IMR-90 (cell line): ENCODE measurements around the gene LGALS16. TPM values are rescaled to one million over a fixed set of nuclear protein-coding genes. Genes with fewer than 3 reads are reported as not detected.

ENCODE experiments used
- ATAC-seq: fragments of 200-7000 bp; cut with Tn5 transposase; 2 replicates; pipeline ENCODE4 v1.9.1; 2020; ENCODE audit warnings: low read depth, mild to moderate bottlenecking, moderate library complexity
- BruUV-seq: library from RNA; stranded (reverse); fragments of 400-500 nt; replicated peaks from 2 replicates; lab custom pipeline; 2021; lab: Mats Ljungman, UMichigan
- CTCF ChIA-PET: fragments of 300-600 bp; formaldehyde crosslinking; extraction: SDS; loops from one replicate; lab custom pipeline; 2021; ENCODE audit warnings: antibody characterized with exemption; lab: Yijun Ruan, JAX
- POLR2A ChIA-PET: fragments of 300-600 bp; sonication (Branson Sonifier 250); formaldehyde crosslinking; loops from one replicate; lab custom pipeline; 2022; ENCODE audit warnings: antibody characterized with exemption; ENCODE audit not compliant: unreplicated experiment; lab: Charles Lee
- DNase-seq: peaks from one replicate; pipeline ENCODE4 v3.0.0; 2013
- H2AFZ ChIP-seq: replicated peaks from 2 replicates; pipeline ENCODE3; 2013; ENCODE audit warnings: low read length, mild to moderate bottlenecking; ENCODE audit not compliant: poor library complexity
- H2AK5ac ChIP-seq: 2 replicates; pipeline ENCODE4 v1.6.1; 2013; ENCODE audit warnings: low read depth, low read length, inconsistent platforms
- H2AK9ac ChIP-seq: replicated peaks from 2 replicates; pipeline ENCODE3; 2013; ENCODE audit warnings: mild to moderate bottlenecking, low read depth, low read length, moderate library complexity; ENCODE audit not compliant: poor library complexity
- H2BK120ac ChIP-seq: 2 replicates; pipeline ENCODE4 v1.6.1; 2013; ENCODE audit warnings: low read depth, low read length, inconsistent platforms
- H2BK15ac ChIP-seq: 3 replicates; pipeline ENCODE4 v1.6.1; 2013; ENCODE audit warnings: low read depth, low read length, inconsistent platforms
- H2BK20ac ChIP-seq: 2 replicates; pipeline ENCODE4 v1.6.1; 2013; ENCODE audit warnings: low read depth, mild to moderate bottlenecking, inconsistent platforms, low read length, moderate library complexity
- H2BK5ac ChIP-seq: 2 replicates; pipeline ENCODE4 v1.6.1; 2013; ENCODE audit warnings: mild to moderate bottlenecking, low read depth, low read length, inconsistent platforms; ENCODE audit not compliant: poor library complexity, severe bottlenecking
- H3K14ac ChIP-seq: replicated peaks from 2 replicates; pipeline ENCODE4 v1.6.1; 2013; ENCODE audit warnings: low read depth, low read length, inconsistent platforms
- H3K18ac ChIP-seq: 2 replicates; pipeline ENCODE4 v1.6.1; 2013; ENCODE audit warnings: low read depth, low read length, control low read depth
- H3K23ac ChIP-seq: 2 replicates; pipeline ENCODE4 v1.6.1; 2013; ENCODE audit warnings: low read depth, low read length, inconsistent platforms
- H3K27ac ChIP-seq: 2 replicates; pipeline ENCODE4 v1.5.1; 2013; ENCODE audit warnings: mild to moderate bottlenecking, control low read depth, low read length; ENCODE audit not compliant: insufficient read depth
- H3K27me3 ChIP-seq: 2 replicates; pipeline ENCODE4 v1.6.1; 2013; ENCODE audit warnings: low read length; ENCODE audit not compliant: control insufficient read depth, insufficient read depth
- H3K36me3 ChIP-seq: 2 replicates; pipeline ENCODE4 v1.6.1; 2013; ENCODE audit warnings: low read length, mixed read lengths; ENCODE audit not compliant: control insufficient read depth, insufficient read depth
- H3K4ac ChIP-seq: 2 replicates; pipeline ENCODE4 v1.6.1; 2013; ENCODE audit warnings: low read depth, low read length, inconsistent platforms
- H3K4me1 ChIP-seq: 2 replicates; pipeline ENCODE4 v1.6.1; 2013; ENCODE audit warnings: low read length, mixed read lengths; ENCODE audit not compliant: control insufficient read depth, insufficient read depth
- H3K4me2 ChIP-seq: 2 replicates; pipeline ENCODE4 v1.6.1; 2013; ENCODE audit warnings: low read depth, mild to moderate bottlenecking, control low read depth, low read length, moderate library complexity
- H3K4me3 ChIP-seq: 2 replicates; pipeline ENCODE4 v1.5.1; 2013; ENCODE audit warnings: low read depth, mild to moderate bottlenecking, control low read depth, low read length, moderate library complexity; ENCODE audit not compliant: insufficient read depth
- H3K56ac ChIP-seq: 2 replicates; pipeline ENCODE4 v1.6.1; 2013; ENCODE audit warnings: low read length, inconsistent platforms; ENCODE audit not compliant: insufficient read depth; ENCODE audit errors: extremely low read depth
- H3K79me1 ChIP-seq, 2 experiments: 2 replicates each; pipeline ENCODE4 v1.6.1; 2013; ENCODE audit warnings: low read length in 2 of 2, inconsistent platforms in 1 of 2, low read depth in 1 of 2
- H3K9ac ChIP-seq: 2 replicates; pipeline ENCODE4 v1.6.1; 2013; ENCODE audit warnings: low read depth, low read length, control low read depth
- H3K9me1 ChIP-seq: 2 replicates; pipeline ENCODE4 v1.6.1; 2013; ENCODE audit warnings: low read length, inconsistent platforms; ENCODE audit not compliant: insufficient read depth
- H3K9me3 ChIP-seq: 2 replicates; pipeline ENCODE4 v1.6.1; 2013; ENCODE audit warnings: low read length; ENCODE audit not compliant: control insufficient read depth, insufficient read depth
- H4K20me1 ChIP-seq: 2 replicates; pipeline ENCODE4 v1.6.1; 2013; ENCODE audit warnings: low read length, inconsistent platforms; ENCODE audit not compliant: insufficient read depth
- H4K5ac ChIP-seq: 2 replicates; pipeline ENCODE4 v1.6.1; 2013; ENCODE audit warnings: mild to moderate bottlenecking, low read depth, low read length, control low read depth
- H4K8ac ChIP-seq, 2 experiments: 2 replicates each; pipeline ENCODE4 v1.6.1; 2013; ENCODE audit warnings: low read depth in 2 of 2, low read length in 2 of 2, control low read depth in 1 of 2, inconsistent platforms in 1 of 2
- H4K91ac ChIP-seq: 2 replicates; pipeline ENCODE4 v1.6.1; 2013; ENCODE audit warnings: low read depth, low read length, inconsistent platforms; ENCODE audit not compliant: insufficient read depth
- CEBPB ChIP-seq: IDR thresholded peaks from 2 replicates; pipeline ENCODE4 v1.6.1; 2012; ENCODE audit warnings: low read depth, low read length, improper control_type of control experiment
- CHD1 ChIP-seq: IDR thresholded peaks from 2 replicates; pipeline ENCODE4 v1.6.1; 2012; ENCODE audit warnings: low read depth, low read length, improper control_type of control experiment
- FOS ChIP-seq: fragments of 150-350 bp; IDR thresholded peaks from 2 replicates; pipeline ENCODE4 v1.6.1; 2016; ENCODE audit warnings: low read depth, low read length
- MXI1 ChIP-seq: IDR thresholded peaks from 2 replicates; pipeline ENCODE4 v1.6.1; 2012; ENCODE audit warnings: low read depth, mild to moderate bottlenecking, low read length, moderate library complexity, borderline replicate concordance
- NFE2L2 ChIP-seq: fragments of 150-350 bp; IDR thresholded peaks from 2 replicates; pipeline ENCODE4 v1.6.1; 2016; ENCODE audit warnings: low read depth, mild to moderate bottlenecking, low read length
- POLR2A ChIP-seq: IDR thresholded peaks from 2 replicates; pipeline ENCODE4 v1.6.1; 2012; ENCODE audit warnings: mild to moderate bottlenecking, low read depth, low read length
- RAD21 ChIP-seq: IDR thresholded peaks from 2 replicates; pipeline ENCODE4 v1.6.1; 2012; ENCODE audit warnings: low read length, improper control_type of control experiment
- RFX5 ChIP-seq: IDR thresholded peaks from 2 replicates; pipeline ENCODE4 v1.8.0; 2012; ENCODE audit warnings: low read depth, mild to moderate bottlenecking, low read length, moderate library complexity
- SMC3 ChIP-seq: fragments of 150-350 bp; IDR thresholded peaks from 2 replicates; pipeline ENCODE4 v1.6.1; 2016; ENCODE audit warnings: low read depth, mild to moderate bottlenecking, antibody characterized with exemption, low read length, moderate library complexity
- WGBS, 2 experiments: methylation state at CpG; one replicate each; pipeline versions ENCODE4 v1.1.5 to v1.1.7; 2013; ENCODE audit warnings: missing lambda C conversion rate in 2 of 2; ENCODE audit not compliant: insufficient read length in 1 of 2; ENCODE audit errors: extremely low coverage in 2 of 2; 5-methylcytosine and 5-hydroxymethylcytosine counted together
- dilution Hi-C: fragments of 300-500 bp; cut with HindIII; formaldehyde crosslinking; loops from one replicate; pipeline ENCODE4 v1.14.3; 2018; ENCODE audit warnings: low sequenced_read_pairs; ENCODE audit not compliant: unreplicated experiment
- in situ Hi-C: fragments of 300-500 bp; cut with MboI; formaldehyde crosslinking; loops from 3 replicates; pipeline ENCODE4 v1.14.3; 2019; ENCODE audit warnings: low sequenced_read_pairs, inconsistent platforms, mixed read lengths
- intact Hi-C: fragments of 100-400 bp; cut with micrococcal nuclease; formaldehyde crosslinking; loops from 2 replicates; pipeline ENCODE4 v1.10.0; 2022
- polyA plus RNA-seq, 3 experiments: library from polyadenylated mRNA; depleted of rRNA; stranded (reverse); fragments of >200 nt; gene quantifications; 2 replicates each; pipeline ENCODE4 v1.2.3, GENCODE V29; 2012; ENCODE audit warnings: low replicate concordance in 1 of 3
- total RNA-seq: library from RNA; depleted of rRNA; stranded (reverse); fragments of >200 nt; gene quantifications from 2 replicates; pipeline ENCODE4 v1.2.3, GENCODE V29; 2012
- TF ChIP-seq, protein P1 (sequence below): conservative IDR thresholded peaks from 2 replicates; pipeline ENCODE4 v1.5.1; 2012; ENCODE audit warnings: mild to moderate bottlenecking, low read depth, low read length, improper control_type of control experiment
- TF ChIP-seq, protein P2 (sequence below): fragments of 150-350 bp; IDR thresholded peaks from 2 replicates; pipeline ENCODE4 v1.6.1; 2016; ENCODE audit warnings: low read depth, mild to moderate bottlenecking, low read length, moderate library complexity, borderline replicate concordance

Gene LGALS16
- total and polyA plus RNA-seq, 2 of the 4 experiments (the other 2 are of a cell fraction): not detected

DNA sequence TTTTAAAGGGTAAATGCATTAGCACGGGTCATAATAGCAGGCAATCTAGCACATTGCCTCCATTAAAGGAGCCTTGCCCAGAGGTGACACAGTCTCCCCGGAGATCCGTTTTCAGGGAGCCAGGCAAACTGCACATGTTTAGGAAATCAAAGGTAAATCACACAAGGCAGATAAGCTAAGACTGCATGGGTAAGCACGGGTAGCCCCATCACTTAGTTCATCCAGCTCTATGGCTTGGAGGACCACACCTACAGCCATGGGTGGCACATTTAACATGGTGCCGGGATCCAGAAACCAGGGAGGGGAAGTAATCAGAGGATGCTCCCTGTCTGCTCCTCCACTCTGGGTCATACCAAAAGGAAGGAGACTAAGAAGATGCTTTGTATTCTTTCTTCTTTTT is 16.8 kb downstream of the LGALS16 start:
- CTCF ChIA-PET: no interaction called here
- in situ Hi-C loops: loop anchor here (10.0 kb wide), 1 partner anchor 118 kb away; no protein-coding TSS in a partner anchor
- POLR2A ChIA-PET: no interaction called here

More for the DNA sequence above, 16.8 kb downstream of the LGALS16 start:
- DNase-seq (no peak), ATAC-seq (no peak)
- intact Hi-C loops: loop anchor here (1.0 to 5.0 kb wide), 3 partner anchors 121 to 232 kb away; partner anchors contain the start of gene DLL3
- no peak overlapping the region for H2AK9ac ChIP-seq
- H4K20me1 ChIP-seq: no peaks in the 10 kb centered on the region
- no peaks in the 10 kb centered on the region for H3K36me3 ChIP-seq
- H3K27ac ChIP-seq: no peak overlapping the region
- no peak overlapping the region for H3K56ac ChIP-seq
- H3K4me2 ChIP-seq: no peak overlapping the region
- no peak overlapping the region for H2BK5ac ChIP-seq
- no peak overlapping the region for H4K8ac ChIP-seq
- H3K9me3 ChIP-seq: no peaks in the 10 kb centered on the region
- H3K9ac ChIP-seq: no peak overlapping the region
- H3K9me1 ChIP-seq: no peaks in the 10 kb centered on the region
- no TSS peak for BruUV-seq
- no peak overlapping the region for H3K4me3 ChIP-seq
- no peaks in the 10 kb centered on the region for H3K79me1 ChIP-seq
- no peak overlapping the region for H4K5ac ChIP-seq
- H3K27me3 ChIP-seq: 0 out of 2 replicates have a peak, but pooled peaks cover 1% of the 10 kb centered on the region
- H2AFZ ChIP-seq: no peak overlapping the region
- H3K4me1 ChIP-seq: no peaks in the 10 kb centered on the region
- H2AK5ac ChIP-seq: no peak overlapping the region
- H4K91ac ChIP-seq: no peak overlapping the region
- H2BK120ac ChIP-seq: no peak overlapping the region
- no peak overlapping the region for H3K23ac ChIP-seq
- H3K14ac ChIP-seq: no peak overlapping the region
- no peak overlapping the region for H2BK20ac ChIP-seq
- no peak overlapping the region for H3K18ac ChIP-seq
- H2BK15ac ChIP-seq: no peak overlapping the region
- dilution Hi-C loops: no loop called here
- no CpG with 5 or more reads among the region's 5 CpGs for WGBS, 2 experiments
- TF ChIP-seq, protein P1, sequence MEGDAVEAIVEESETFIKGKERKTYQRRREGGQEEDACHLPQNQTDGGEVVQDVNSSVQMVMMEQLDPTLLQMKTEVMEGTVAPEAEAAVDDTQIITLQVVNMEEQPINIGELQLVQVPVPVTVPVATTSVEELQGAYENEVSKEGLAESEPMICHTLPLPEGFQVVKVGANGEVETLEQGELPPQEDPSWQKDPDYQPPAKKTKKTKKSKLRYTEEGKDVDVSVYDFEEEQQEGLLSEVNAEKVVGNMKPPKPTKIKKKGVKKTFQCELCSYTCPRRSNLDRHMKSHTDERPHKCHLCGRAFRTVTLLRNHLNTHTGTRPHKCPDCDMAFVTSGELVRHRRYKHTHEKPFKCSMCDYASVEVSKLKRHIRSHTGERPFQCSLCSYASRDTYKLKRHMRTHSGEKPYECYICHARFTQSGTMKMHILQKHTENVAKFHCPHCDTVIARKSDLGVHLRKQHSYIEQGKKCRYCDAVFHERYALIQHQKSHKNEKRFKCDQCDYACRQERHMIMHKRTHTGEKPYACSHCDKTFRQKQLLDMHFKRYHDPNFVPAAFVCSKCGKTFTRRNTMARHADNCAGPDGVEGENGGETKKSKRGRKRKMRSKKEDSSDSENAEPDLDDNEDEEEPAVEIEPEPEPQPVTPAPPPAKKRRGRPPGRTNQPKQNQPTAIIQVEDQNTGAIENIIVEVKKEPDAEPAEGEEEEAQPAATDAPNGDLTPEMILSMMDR: no peak
- TF ChIP-seq NFE2L2 (no peak), MXI1 (no peak), SMC3 (no peak), RFX5 (no peak), CEBPB (no peak), FOS (no peak), CHD1 (no peak), RAD21 (no peak), POLR2A (no peak)
- TF ChIP-seq, protein P2, sequence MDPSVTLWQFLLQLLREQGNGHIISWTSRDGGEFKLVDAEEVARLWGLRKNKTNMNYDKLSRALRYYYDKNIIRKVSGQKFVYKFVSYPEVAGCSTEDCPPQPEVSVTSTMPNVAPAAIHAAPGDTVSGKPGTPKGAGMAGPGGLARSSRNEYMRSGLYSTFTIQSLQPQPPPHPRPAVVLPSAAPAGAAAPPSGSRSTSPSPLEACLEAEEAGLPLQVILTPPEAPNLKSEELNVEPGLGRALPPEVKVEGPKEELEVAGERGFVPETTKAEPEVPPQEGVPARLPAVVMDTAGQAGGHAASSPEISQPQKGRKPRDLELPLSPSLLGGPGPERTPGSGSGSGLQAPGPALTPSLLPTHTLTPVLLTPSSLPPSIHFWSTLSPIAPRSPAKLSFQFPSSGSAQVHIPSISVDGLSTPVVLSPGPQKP: no peak
- no peak overlapping the region for H3K4ac ChIP-seq
